GM12878 (cell line): ENCODE data around the gene EME2. TPM values are rescaled to one million over a fixed set of nuclear protein-coding genes. Genes with fewer than 3 reads are reported as not detected.

Experiments used
- ATAC-seq: fragments of 200-7000 bp; cut with Tn5 transposase; 3 replicates; pipeline ENCODE4 v1.9.1; 2020; ENCODE audit warnings: mild to moderate bottlenecking, moderate library complexity
- BruUV-seq: library from RNA; stranded (reverse); fragments of 400-500 nt; replicated peaks from 2 replicates; lab custom pipeline; 2021; lab: Mats Ljungman, UMichigan
- CTCF ChIA-PET: fragments of 300-600 bp; sonication (Branson Sonifier 250); formaldehyde crosslinking; extraction: SDS; loops from one replicate; lab custom pipeline; 2021; ENCODE audit warnings: inconsistent platforms; lab: Yijun Ruan, JAX
- POLR2A ChIA-PET: fragments of 350-600 bp; formaldehyde crosslinking; extraction: SDS; loops from one replicate; lab custom pipeline; 2021; ENCODE audit warnings: inconsistent platforms; lab: Charles Lee
- RAD21 ChIA-PET: fragments of 300-600 bp; sonication (Branson Sonifier 250); formaldehyde crosslinking; loops from one replicate; lab custom pipeline; 2023; ENCODE audit warnings: antibody characterized with exemption; ENCODE audit not compliant: unreplicated experiment; lab: Charles Lee
- SMC1A ChIA-PET: fragments of 300-600 bp; sonication (Branson Sonifier 250); formaldehyde crosslinking; loops from one replicate; lab custom pipeline; 2023; ENCODE audit not compliant: unreplicated experiment, uncharacterized antibody; lab: Charles Lee
- DNase-seq: peaks from one replicate; pipeline ENCODE4 v3.0.0-alpha.2; 2011; ENCODE audit warnings: low read depth, low spot score
- FAIRE-seq: peaks from 3 replicates; lab custom pipeline; 2011; peaks lifted over from hg19 to GRCh38; lab: Jason Lieb, UNC
- H2AFZ ChIP-seq: 2 replicates; pipeline ENCODE4 v1.6.0; 2011; ENCODE audit warnings: low read depth, low read length, control low read depth; ENCODE audit not compliant: control insufficient read depth
- H3K27ac ChIP-seq: 2 replicates; pipeline ENCODE4 v1.5.1; 2011; ENCODE audit warnings: control low read depth; ENCODE audit not compliant: control insufficient read depth, insufficient read depth
- H3K27me3 ChIP-seq, 2 experiments: replicated peaks in 1 of 2; 2 replicates each; pipeline versions ENCODE4 v1.6.0 to v1.6.1; 2011; ENCODE audit warnings: low read length in 1 of 2; ENCODE audit not compliant: control insufficient read depth in 2 of 2, insufficient read depth in 2 of 2
- H3K36me3 ChIP-seq, 2 experiments: 2 replicates each; pipeline ENCODE4 v1.5.1; 2011; ENCODE audit warnings: low read length in 1 of 2; ENCODE audit not compliant: control insufficient read depth in 2 of 2, insufficient read depth in 2 of 2
- H3K4me1 ChIP-seq: 2 replicates; pipeline ENCODE4 v1.6.1; 2011; ENCODE audit warnings: mild to moderate bottlenecking, low read length, moderate library complexity, mixed read lengths; ENCODE audit not compliant: control insufficient read depth, insufficient read depth
- H3K4me2 ChIP-seq: 2 replicates; pipeline ENCODE4 v1.6.0; 2011; ENCODE audit warnings: control low read depth; ENCODE audit not compliant: control insufficient read depth, insufficient read depth
- H3K4me3 ChIP-seq: fragments of 200-600 bp; sonication (generic); 2 replicates; pipeline ENCODE4 v1.5.1; 2016
- H3K79me2 ChIP-seq: 2 replicates; pipeline ENCODE4 v1.6.0; 2011; ENCODE audit warnings: low read length; ENCODE audit not compliant: control insufficient read depth, insufficient read depth
- H3K9ac ChIP-seq: 2 replicates; pipeline ENCODE4 v1.8.0; 2011; ENCODE audit warnings: low read length, control low read depth, mixed read lengths; ENCODE audit not compliant: control insufficient read depth, insufficient read depth
- H3K9me3 ChIP-seq: replicated peaks from 3 replicates; pipeline ENCODE4 v1.5.1; 2011; ENCODE audit warnings: mild to moderate bottlenecking, low read length; ENCODE audit not compliant: control insufficient read depth, insufficient read depth
- H4K20me1 ChIP-seq: 2 replicates; pipeline ENCODE4 v1.6.0; 2011; ENCODE audit not compliant: control insufficient read depth, insufficient read depth
- E2F4 ChIP-seq: IDR thresholded peaks from 2 replicates; pipeline ENCODE4 v1.6.1; 2012; ENCODE audit warnings: low read depth, low read length, improper control_type of control experiment
- ETV6 ChIP-seq, 2 experiments: fragments of 450-650 bp in 1 of 2; IDR thresholded peaks in 1 of 2; conservative IDR thresholded peaks in 1 of 2; 2 replicates each; pipeline ENCODE4 v1.6.1; 2014; ENCODE audit warnings: antibody characterized with exemption in 1 of 2, borderline replicate concordance in 1 of 2, low read depth in 1 of 2, mild to moderate bottlenecking in 1 of 2, moderate library complexity in 1 of 2
- HDAC6 ChIP-seq: fragments of 200-600 bp; sonication (generic); IDR thresholded peaks from one replicate; pipeline ENCODE4 v1.8.0; 2017; ENCODE audit warnings: antibody characterized with exemption; ENCODE audit not compliant: unreplicated experiment
- MEF2A ChIP-seq: IDR thresholded peaks from 2 replicates; pipeline ENCODE4 v1.6.1; 2011; ENCODE audit warnings: low read depth, mild to moderate bottlenecking, low read length, moderate library complexity; ENCODE audit not compliant: insufficient read depth
- MLLT1 ChIP-seq: fragments of 450-650 bp; IDR thresholded peaks from 2 replicates; pipeline ENCODE4 v1.6.1; 2016; ENCODE audit warnings: mild to moderate bottlenecking
- RUNX3 ChIP-seq: IDR thresholded peaks from 2 replicates; pipeline ENCODE4 v1.6.1; 2012; ENCODE audit warnings: low read length, inconsistent platforms
- SMARCA5 ChIP-seq: fragments of 450-650 bp; IDR thresholded peaks from 2 replicates; pipeline ENCODE4 v1.6.1; 2017; ENCODE audit warnings: mild to moderate bottlenecking
- SP1 ChIP-seq: IDR thresholded peaks from one replicate; pipeline ENCODE4 v1.6.1; 2011; ENCODE audit warnings: low read depth, low read length
- TBL1XR1 ChIP-seq: IDR thresholded peaks from 2 replicates; pipeline ENCODE4 v1.6.1; 2012; ENCODE audit warnings: low read depth, low read length, improper control_type of control experiment
- ZBTB40 ChIP-seq: fragments of 450-650 bp; IDR thresholded peaks from 2 replicates; pipeline ENCODE4 v1.6.1; 2016; ENCODE audit warnings: mild to moderate bottlenecking, moderate library complexity, borderline replicate concordance
- ZNF217 ChIP-seq: fragments of 450-650 bp; IDR thresholded peaks from 2 replicates; pipeline ENCODE4 v1.6.1; 2017; ENCODE audit warnings: antibody characterized with exemption, mild to moderate bottlenecking
- WGBS: methylation state at CpG from one replicate; pipeline ENCODE4 v1.1.6; 2016; ENCODE audit warnings: low lambda C conversion rate; ENCODE audit not compliant: insufficient replicate concordance, insufficient coverage; ENCODE audit errors: missing lambda C conversion rate; 5-methylcytosine and 5-hydroxymethylcytosine counted together
- in situ Hi-C: fragments of 300-500 bp; cut with MboI; formaldehyde crosslinking; loops from 9 replicates; pipeline ENCODE4 v1.14.3; 2018; ENCODE audit warnings: mixed read lengths
- intact Hi-C: fragments of 100-400 bp; cut with micrococcal nuclease; formaldehyde crosslinking; loops from one replicate; pipeline ENCODE4 v1.14.2; 2022; ENCODE audit not compliant: unreplicated experiment
- polyA plus RNA-seq, 11 experiments: library from polyadenylated mRNA; depleted of rRNA in 4 of 11; unstranded in 6 of 11; stranded (reverse) in 5 of 11; fragments of >200 nt; fragmentation: Nextera tagmentation in 4 of 11; fragmentation: Illumina TruSeq in 1 of 11; extraction: Ambion mirVana in 4 of 11; extraction: Trizol in 1 of 11; gene quantifications; 1 replicate in 1 of 11; 2 replicates in 10 of 11; pipeline versions ENCODE4 v1.2.1 to v1.2.3, GENCODE V29; 2011 to 2016; ENCODE audit warnings: inconsistent platforms in 2 of 11, missing spikeins in 2 of 11, low read depth in 1 of 11
- total RNA-seq, 4 experiments: library from RNA; depleted of rRNA in 3 of 4; stranded (reverse); fragments of >200 nt in 3 of 4; fragmentation: Illumina TruSeq in 1 of 4; extraction: Trizol in 1 of 4; gene quantifications; 2 replicates each; pipeline versions ENCODE4 v1.2.1 to v1.2.3, GENCODE V29; 2013 to 2021
- TF ChIP-seq, protein P1 (sequence below): fragments of 450-650 bp; formaldehyde crosslinking; IDR thresholded peaks from 2 replicates; pipeline ENCODE4 v1.4.0; 2022; ENCODE audit warnings: mild to moderate bottlenecking, moderate library complexity

The EME2 gene
- total and polyA plus RNA-seq, 10 of the 15 experiments (the other 5 are each of a cell fraction or from before 2014, with no cell fraction given), result 0.29 to 16.9 (median 4.1) TPM

- no peak for FAIRE-seq
- H2AFZ ChIP-seq, result no peak overlapping the region
- no peak overlapping the region for H3K27ac ChIP-seq
- intact Hi-C loops (no loop called here), in situ Hi-C loops (no loop called here)
- H3K27me3 ChIP-seq, result no peaks in the 10 kb centered on the region
- no peaks in the 10 kb centered on the region for H3K4me1 ChIP-seq
- H3K36me3 ChIP-seq, result peaks cover 0 to 7% of the 10 kb centered on the region in 2 experiments; a peak in 3 of 4 replicates
- no peak for ATAC-seq
- POLR2A ChIA-PET, result no interaction called here
- H3K9me3 ChIP-seq, result no peaks in the 10 kb centered on the region; the same call in 2 of the 3 replicates
- 94% methylated on average over 33 of the region's 33 CpGs for WGBS
- SMC1A ChIA-PET, result no interaction called here
- H3K4me3 ChIP-seq, result no peak overlapping the region
- no peaks in the 10 kb centered on the region for H3K79me2 ChIP-seq
- CTCF ChIA-PET, result no interaction called here
- no peak for DNase-seq
- H4K20me1 ChIP-seq, result no peaks in the 10 kb centered on the region
- H3K4me2 ChIP-seq, result no peak overlapping the region
- no TSS peak for BruUV-seq
- RAD21 ChIA-PET, result no interaction called here
- H3K9ac ChIP-seq, result no peak overlapping the region
- no peak for TF ChIP-seq ZBTB40
- TF ChIP-seq, protein P1, sequence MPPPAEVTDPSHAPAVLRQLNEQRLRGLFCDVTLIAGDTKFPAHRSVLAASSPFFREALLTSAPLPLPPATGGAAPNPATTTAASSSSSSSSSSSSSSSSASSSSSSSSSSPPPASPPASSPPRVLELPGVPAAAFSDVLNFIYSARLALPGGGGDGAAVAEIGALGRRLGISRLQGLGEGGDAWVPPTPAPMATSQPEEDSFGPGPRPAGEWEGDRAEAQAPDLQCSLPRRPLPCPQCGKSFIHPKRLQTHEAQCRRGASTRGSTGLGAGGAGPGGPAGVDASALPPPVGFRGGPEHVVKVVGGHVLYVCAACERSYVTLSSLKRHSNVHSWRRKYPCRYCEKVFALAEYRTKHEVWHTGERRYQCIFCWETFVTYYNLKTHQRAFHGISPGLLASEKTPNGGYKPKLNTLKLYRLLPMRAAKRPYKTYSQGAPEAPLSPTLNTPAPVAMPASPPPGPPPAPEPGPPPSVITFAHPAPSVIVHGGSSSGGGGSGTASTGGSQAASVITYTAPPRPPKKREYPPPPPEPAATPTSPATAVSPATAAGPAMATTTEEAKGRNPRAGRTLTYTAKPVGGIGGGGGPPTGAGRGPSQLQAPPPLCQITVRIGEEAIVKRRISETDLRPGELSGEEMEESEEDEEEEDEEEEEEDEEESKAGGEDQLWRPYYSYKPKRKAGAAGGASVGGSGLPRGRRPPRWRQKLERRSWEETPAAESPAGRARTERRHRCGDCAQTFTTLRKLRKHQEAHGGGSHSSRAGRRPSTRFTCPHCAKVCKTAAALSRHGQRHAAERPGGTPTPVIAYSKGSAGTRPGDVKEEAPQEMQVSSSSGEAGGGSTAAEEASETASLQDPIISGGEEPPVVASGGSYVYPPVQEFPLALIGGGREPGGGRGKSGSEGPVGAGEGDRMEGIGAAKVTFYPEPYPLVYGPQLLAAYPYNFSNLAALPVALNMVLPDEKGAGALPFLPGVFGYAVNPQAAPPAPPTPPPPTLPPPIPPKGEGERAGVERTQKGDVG, result no peak
- TF ChIP-seq TBL1XR1, result no peak
- no peak for TF ChIP-seq ZNF217
- no peak for TF ChIP-seq SP1
- TF ChIP-seq MEF2A, result no peak
- no peak for TF ChIP-seq RUNX3
- no peak for TF ChIP-seq MLLT1
- TF ChIP-seq ETV6 (conservative IDR thresholded peaks at IDR 0.05 in 1 of 2, IDR thresholded peaks at IDR 0.05 in 1 of 2; ENCODE audit: borderline replicate concordance in 1 of 2, low read depth in 1 of 2), result no peak
- TF ChIP-seq SMARCA5, result no peak
- TF ChIP-seq E2F4, result no peak
- TF ChIP-seq HDAC6, result no peak
Observed at GRCh38 chr16:1792836-1793577, 20.4 kb downstream of the EME2 start.
